HG03280 (cell line): ENCODE results near the gene PTPN12.
"Not testable (repeated sequence)": the region's sequence is repeated elsewhere in the genome, so short reads cannot be mapped to it uniquely, and the experiment has no call there.

Experiments
- ATAC-seq: cut with Tn5 transposase; IDR thresholded peaks from one replicate; pipeline ENCODE4 v1.9.1; 2021; ENCODE audit warnings: mild to moderate bottlenecking, moderate library complexity; ENCODE audit not compliant: unreplicated experiment

PTPN12 gene

GRCh38 chr7:77575187-77575586 lies 38.1 kb downstream of the PTPN12 start:
- ATAC-seq = no peak

DNA sequence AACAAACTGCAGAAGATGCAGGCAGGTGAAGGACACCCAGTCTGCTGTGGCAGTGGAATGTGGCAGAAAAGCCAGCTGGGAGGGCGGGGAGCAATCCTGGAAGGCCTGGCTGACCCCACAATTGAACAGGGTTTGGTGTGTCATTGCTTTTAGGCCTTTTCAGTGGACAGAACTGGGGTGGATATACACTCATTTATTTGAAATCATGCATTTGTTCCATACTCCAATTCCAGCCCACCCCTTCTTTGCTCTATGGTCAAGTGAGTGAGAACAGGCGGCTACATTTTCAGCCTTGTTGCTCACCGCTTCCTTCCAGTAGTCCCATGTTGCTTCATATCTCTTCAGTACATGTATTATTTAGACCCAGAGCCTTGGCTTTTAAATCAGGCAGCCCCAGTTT lies 39.8 kb downstream of the PTPN12 start:
- ATAC-seq = no peak

DNA sequence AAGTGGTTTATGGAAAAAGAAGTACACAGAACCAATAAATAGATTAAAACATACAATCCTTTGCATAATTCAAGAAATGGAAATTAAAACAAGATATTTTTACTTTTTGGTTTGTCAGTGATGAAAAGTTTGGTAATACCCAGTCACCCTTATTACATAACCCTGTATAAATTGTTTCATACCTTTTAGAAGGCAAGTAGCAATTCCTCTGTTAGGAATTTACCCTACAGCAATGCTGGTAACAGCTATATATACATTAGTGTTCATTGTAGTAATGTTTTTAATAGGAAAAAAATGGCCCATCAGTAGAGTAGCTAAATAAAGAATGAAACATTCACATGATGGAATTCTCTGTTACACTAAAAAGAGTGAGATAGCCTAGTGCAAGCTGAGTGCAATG lies 42.7 kb downstream of the PTPN12 start:
- ATAC-seq = no peak

GRCh38 chr7:77580762-77581350 lies 43.8 kb downstream of the PTPN12 start:
- ATAC-seq = no peak

GRCh38 chr7:77587272-77587671 lies 50.2 kb downstream of the PTPN12 start:
- no peak for ATAC-seq

GRCh38 chr7:77600952-77601351 lies 63.9 kb downstream of the PTPN12 start:
- ATAC-seq = no peak

- no peak for ATAC-seq
Observed at GRCh38 chr7:77606562-77606961, 69.5 kb downstream of the PTPN12 start.

- ATAC-seq = no peak
Observed at GRCh38 chr7:77619314-77619713, 82.2 kb downstream of the PTPN12 start.

- no peak for ATAC-seq
Observed at GRCh38 chr7:77626586-77627308, 89.7 kb downstream of the PTPN12 start.

DNA sequence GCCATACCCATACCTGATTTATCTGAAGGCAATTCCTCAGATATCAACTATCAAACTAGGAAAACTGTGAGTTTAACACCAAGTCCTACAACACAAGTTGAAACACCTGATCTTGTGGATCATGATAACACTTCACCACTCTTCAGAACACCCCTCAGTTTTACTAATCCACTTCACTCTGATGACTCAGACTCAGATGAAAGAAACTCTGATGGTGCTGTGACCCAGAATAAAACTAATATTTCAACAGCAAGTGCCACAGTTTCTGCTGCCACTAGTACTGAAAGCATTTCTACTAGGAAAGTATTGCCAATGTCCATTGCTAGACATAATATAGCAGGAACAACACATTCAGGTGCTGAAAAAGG lies 90.2 kb downstream of the PTPN12 start:
- ATAC-seq = no peak

DNA sequence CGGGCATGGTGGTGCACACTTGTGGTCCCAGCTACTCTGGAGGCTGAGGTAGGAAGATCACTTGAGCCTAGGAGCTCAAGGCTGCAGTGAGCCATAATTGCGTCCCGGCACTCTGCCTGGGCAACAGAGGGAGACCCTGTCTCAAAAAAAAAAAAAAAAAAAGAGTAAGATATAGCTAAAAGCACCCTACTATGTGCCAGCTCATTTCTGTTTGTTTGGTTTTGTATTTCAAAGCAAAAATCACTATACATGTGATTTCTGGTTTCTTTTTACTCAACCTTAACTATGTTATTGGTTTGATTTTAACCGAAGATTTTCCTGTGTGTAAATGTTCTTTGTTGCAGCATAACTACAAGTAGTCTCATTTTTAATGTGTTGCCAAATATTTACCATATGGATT lies 92.7 kb downstream of the PTPN12 start:
- no peak for ATAC-seq

DNA sequence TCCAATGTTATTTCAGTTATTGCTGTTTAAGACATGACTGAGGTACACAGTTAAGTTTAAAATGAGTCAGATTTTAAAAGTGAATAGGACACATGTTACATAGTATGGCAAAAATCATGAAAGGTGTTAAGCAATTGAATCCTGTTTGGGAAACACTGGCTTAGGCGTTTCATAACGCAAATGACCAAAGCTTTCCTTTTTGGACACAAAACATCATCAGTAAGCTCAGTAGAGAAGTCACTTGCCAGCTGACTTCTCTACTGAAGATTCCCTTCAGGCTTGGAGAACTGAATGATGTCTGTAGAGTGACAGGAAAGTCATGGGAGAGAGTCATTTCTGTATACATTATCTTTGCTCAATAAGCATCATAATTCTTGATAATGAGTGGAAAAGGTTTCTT lies 94.7 kb downstream of the PTPN12 start:
- ATAC-seq = no peak

DNA sequence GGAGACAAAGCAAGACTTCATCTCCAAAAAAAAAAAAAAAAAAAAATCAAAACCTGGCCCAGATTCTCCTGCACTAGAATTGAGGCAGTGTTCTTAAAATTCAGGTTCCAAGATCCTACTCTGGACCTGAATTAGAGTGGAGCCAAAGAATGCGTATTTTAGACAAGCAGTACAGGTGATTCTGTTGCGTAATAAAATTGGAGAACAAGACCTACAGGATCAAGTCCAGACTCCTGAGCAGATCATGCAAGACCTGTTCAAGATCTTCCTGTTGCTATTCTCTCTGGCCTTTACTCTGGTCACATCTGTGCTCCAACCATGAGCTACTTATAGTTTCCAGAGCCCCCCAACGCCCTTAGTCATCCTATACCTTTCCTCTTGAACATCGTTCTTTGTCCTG lies 107.7 kb downstream of the PTPN12 start:
- ATAC-seq = no peak

DNA sequence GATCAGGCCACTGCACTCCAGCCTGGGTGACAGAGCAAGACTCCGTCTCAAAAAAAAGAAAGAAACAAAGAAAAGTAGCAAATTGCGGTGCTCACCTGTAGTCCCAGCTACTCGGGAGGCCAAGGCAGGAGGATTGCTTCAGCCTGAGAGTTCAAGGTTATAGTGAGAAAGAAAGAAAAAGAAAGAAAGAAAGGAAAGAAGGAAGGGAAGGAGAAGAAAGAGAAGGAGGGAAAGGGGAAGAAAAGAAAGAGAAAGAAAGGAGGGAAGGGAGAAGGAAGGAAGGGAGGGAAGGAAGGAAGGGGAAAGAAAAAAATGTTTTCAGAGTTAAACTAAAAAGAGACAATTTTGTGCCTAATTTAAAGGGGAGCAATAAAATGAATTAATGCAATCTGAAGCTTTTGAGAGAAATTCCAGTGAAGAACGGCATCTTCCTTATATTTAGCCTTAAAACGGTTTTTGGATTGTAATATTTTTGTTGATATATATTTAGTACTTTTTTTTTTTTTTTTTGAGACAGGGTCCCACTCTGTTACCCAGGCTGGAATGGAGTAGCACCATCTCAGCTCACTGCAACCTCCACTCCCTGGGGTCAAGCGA lies 111.7 kb downstream of the PTPN12 start:
- ATAC-seq = no peak

DNA sequence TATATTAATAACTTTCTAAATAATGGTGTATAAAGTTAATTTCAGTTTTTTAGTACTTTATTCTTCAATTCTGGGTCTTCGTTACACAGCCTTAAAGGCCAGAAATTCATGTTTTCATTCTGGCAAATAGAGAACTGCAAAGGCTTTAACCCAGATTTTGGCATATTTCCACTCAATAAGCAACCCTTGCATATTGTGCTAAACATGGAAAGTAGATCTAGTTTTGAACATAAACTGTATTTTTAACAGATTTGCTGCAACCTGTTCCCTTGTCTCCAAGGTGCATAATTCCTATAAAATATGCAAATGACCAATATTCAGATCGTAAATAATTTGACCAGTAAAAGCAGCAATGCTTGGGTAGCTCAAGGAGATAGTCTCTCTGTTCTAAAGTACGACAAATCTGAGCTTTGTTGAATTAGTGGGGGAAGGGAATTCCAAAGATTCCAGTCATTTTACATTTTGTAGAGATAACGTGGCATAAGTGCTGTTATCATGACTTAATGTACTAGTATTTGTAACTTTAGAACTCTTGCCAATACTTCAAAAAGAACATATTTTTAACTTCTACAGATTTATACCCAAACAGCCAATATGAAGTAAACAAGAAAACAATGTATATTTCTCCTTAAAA lies 112.7 kb downstream of the PTPN12 start:
- ATAC-seq = no peak

DNA sequence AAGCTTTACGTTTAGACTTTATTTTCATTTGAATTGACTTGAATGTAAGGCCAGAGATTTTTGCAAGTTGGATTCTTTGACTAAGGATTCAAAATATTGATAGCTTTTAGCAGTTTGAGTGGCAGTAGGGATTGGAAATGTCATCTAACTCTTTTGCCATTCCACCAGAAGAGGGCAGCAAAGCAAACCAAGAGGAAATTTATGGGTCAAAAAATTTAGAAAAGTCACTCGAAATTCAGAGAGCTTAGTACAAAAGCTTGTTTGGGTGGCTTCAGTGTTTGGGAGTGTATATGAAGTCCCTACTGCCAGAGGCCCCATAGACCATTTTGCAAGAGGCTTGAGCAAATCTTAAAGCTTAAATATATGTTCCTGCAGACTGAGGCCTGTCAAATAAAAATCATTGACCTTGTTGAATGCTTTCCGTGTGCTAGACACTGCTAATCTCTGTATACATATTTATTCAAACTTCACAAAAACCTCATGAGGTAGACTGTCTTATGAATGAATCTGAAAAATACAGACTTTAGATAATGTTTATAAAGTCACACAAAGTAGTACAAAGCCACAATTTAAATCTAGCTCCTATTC lies 114.6 kb downstream of the PTPN12 start:
- ATAC-seq = no peak

GRCh38 chr7:77652826-77653225 lies 115.7 kb downstream of the PTPN12 start:
- not testable (repeated sequence) for ATAC-seq

- ATAC-seq = no peak
Observed at GRCh38 chr7:77653572-77653971, 116.5 kb downstream of the PTPN12 start.

GRCh38 chr7:77655356-77655755 lies 118.3 kb downstream of the PTPN12 start:
- ATAC-seq = no peak

GRCh38 chr7:77655836-77656455 lies 118.9 kb downstream of the PTPN12 start:
- no peak for ATAC-seq
